Effector CD4-positive, alpha-beta T cell (primary cell): ENCODE results near the gene RBM26.

Experiments used
- DNase-seq: peaks from one replicate; pipeline ENCODE4 v3.0.0-alpha.2; 2020

RBM26 gene

DNA sequence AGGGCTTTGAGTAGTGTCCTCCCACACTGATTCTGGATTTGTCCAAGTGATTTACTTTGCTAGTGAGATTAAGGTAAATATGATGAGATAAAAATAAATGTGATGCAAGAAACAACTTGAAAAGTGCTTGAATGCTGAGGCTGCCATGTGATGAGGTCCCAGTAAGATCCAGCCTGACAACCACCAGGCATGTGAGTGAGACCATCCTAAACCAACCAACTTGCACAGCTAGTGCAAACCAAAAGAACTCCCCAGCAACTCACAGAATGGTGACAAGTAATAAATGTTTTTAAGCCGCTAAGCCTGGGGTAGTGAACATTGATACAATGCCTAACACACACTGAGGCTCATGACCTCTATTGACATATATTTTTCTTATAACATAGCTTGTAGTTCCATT lies 13.3 kb upstream of the RBM26 start:
- DNase-seq, result no peak

DNA sequence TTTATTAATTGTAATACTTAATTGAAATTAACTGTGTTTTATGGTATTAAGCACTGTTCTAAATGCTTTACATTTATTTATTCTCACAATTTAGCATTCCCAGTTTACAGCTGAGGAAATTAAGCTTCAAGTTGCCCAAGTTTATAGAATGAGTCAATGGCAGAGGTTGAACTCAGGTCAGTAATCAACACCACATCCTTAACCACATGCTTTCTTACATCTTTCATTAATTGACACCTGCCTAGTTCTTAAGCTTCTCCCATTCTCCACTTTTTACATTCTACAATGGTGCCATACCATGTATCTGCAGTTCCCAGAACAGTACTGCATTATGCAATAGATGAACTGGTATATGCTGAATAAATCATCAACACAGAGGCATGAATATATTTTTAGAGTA lies 11.7 kb upstream of the RBM26 start:
- DNase-seq, result no peak

DNA sequence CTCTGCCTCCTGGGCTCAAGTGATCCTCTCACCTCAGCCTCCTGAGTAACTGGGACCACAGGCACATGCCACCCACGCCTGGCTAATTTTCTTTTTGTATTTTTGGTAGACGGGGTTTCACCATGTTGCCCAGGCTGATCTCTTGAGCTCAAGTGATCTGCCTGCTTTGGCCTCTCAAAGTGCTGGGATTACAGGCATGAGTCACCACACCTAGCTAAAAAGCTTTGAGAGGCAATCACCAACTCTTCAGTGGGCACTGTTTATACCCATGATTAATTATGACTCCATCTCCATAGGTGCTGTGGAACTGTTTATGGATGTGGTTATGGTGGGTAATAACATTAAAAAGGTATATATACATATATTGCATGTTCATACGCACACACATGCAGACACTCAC lies 7.5 kb upstream of the RBM26 start:
- no peak for DNase-seq

DNA sequence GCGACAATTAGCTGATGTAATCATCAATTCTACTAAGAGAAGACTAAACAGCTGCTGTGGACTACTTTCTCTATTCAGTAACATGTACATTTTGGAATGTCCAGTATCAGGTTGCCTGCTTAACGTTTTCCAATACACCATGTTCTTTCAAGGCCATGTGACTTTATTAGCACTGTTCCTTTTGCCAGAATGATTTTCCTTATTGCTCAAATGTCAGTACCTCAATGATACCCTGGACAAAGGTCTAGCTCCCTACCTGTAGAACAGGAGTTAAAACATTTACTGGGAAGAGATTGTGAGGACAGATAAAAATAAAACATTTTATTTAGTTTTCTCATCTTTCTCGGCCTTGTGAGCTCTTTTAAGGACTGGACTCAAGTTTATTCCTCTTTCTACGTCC lies 3.8 kb upstream of the RBM26 start:
- no peak for DNase-seq

DNA sequence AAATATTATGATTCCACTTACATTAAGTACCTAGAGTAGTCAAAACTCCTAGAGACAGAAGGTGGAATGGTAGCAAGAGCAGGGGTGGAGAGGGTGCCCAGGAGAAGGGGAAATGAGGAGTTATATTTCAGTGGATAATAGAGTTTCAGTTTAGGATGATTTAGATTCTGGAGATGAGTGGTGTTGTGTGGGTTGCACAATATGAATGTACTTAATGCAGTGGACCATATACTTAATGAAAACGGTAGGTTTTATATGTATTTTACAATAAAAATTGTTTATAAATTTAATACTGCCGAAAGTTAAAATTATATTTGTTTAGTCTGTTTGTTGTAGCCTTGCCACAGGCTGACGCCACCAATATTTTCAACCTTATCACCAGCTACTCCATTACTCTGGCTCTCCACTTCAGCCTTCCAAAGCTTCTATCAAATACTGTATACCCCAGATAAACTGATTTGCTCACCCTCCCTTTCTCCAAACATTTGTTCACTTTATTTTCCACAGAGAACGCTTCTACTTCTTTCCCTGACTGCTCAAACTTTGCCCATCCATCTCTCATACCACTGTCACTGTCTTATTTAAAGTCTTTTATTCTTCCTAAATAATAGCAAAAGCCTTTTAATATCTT lies 1.4 kb upstream of the RBM26 start:
- no peak for DNase-seq

DNA sequence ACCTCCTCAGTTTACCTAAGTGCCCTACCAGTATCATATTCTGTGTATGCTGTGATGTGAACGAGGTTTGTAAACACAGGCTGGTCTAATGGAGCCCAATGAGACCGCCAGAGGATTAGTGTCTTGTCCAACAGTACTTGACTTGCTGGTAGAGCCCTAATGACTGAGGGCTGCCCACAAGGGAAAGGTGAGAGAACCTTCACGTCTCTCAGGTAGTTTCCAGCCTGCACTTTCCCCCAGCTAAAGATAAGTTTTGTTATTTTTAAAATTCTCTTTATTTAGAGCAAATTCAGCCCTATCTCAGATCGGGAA lies 498 bp upstream of the RBM26 start:
- no peak for DNase-seq

DNA sequence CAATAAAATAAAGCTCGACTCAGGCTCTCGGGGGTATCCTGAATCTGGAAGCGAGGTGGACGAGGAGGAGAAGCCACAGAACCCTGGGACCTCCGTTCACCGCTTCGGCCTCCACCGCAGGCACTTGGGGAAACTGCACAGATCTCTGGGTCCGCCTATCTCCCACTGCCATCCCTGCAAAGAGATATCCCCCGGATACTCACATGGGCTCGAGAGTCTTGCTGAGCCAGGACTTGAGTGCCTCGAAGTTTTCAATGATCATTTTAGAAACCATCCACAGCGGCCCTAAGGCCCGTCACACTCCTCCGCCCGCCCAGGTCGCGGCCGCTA lies 589 bp downstream of the RBM26 start:
- no peak for DNase-seq

DNA sequence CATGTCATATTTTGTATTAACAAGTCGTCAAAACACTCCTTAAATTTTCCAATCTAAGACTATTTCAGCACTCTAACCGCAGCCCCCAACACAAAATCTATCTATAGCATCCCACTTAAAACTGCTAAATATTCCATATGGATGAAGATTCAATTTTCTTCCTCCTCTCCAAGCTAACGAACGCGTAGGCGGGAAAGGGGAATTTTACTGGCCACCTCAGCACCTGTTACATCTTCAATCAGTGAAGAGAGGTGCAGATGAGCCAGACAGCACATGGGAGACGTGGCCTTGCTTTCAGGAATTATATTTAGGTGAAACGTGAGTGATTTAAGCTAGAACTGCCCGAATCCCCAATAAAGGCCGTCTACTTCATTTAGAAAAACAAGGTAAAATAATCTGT lies 1.1 kb downstream of the RBM26 start:
- no peak for DNase-seq

DNA sequence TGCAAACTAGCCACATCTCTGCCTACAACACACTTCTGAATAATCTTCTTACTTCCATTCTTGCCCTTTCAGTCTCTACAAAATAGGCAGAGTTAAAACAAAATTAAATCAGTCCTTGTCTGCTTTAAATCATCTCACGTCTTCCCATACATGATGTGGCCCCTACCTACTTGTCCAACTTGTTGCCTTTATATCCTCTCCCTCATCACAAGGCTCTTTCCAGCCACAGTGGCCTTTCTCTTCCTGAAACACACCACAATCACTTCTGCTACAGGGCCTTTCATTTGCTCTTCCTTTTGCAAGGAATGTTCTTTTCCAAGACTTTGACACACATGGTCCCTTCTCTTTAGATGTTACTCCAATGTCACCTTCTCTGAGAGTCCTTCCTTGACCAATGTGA lies 1.7 kb downstream of the RBM26 start:
- no peak for DNase-seq

DNA sequence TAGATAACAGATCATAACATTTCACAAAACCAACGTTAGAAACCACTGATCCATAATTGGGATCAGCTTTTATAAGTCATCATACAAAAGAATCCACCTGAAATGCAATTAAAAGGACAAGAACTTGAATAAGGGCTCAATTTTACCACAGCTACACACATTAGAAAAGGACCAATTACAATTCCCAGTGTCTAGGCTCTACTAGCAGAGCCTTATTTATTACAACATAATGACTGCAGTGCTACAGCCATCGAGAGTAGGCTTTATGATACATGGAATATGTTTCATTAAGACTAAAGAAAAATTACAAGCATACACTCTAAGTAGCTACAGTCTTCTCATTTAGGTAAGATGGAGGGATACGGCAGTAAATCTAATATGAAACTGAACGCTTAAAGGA lies 2.9 kb downstream of the RBM26 start:
- DNase-seq, result no peak

DNA sequence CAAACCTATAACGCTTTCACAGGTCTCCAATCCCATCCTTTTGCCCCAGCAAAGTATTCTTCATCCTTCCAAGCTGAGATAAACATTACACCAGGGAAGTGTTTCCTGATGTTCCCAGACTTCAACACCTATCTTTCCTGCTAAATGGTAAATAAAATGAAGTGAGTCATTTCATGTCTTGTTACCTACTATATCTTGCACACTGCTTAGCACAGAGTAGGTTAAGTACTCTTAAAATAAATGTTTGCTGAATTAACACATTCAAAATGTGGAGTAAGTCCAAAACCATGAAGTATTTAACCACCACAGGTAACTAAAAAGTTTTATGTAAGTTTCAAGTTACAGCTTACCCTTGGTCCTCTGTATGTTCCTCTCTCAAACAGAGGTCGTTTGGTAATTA lies 3.4 kb downstream of the RBM26 start:
- no peak for DNase-seq

DNA sequence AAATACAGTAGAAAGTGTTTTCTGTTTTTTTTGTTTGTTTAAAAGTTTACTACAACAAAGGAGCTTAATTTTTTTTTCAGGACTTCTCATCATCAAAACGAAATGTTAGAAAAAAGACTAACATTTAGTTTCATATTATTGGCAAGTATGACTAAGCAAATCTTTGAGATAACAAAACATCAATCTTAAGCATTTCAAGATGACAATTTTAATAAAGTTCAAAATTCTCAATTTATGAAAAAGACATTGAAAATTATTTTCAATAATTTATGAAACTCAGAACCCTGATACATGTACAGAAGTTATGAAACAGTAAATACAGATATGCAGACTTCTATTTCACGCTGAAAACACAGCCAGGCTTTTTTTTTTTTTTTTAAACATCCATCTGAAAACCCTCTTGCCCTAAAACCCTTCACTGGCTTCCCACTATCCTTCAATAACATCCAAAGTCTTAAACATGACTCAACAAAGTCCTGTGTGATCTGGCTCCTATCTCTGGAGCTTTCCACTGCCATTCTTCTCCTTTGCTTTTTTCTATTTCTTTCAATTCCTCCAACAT lies 3.9 kb downstream of the RBM26 start:
- no peak for DNase-seq

DNA sequence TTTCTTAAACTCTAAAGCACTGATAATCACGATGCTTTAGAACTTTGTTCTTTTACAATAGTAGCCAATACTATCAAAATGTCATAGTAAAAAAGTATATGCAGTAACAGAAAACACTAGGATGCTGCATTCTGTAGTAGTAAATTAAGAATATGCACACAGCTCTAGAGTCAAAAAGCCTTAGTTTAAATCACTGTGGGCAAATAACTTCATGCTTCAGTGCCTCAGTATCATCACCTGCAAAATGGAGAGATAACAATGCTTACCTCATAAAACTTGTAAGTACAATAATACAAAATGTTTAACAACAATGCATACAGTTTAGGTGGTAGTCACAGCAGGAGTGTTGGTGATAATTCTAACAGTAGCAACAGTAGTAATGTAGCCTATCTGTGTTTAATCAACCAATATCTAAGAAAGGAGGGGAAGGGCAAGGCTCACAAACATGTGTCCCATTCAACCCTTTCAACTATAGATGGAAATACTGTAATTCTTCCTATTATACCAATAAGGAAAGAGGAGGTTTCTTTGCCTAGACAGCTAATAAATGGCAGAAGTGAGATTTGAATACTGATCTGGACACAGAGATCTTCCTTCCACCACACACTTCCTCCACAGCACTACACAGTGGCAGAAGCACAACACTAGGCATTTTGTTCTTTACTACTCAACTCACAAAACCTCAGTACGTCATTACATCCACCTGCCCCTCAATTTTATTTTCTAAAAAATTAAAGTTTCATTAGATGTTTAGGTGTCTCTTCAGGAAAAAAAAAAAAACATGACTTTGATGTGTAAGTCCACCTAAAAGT lies 4.6 kb downstream of the RBM26 start:
- no peak for DNase-seq

DNA sequence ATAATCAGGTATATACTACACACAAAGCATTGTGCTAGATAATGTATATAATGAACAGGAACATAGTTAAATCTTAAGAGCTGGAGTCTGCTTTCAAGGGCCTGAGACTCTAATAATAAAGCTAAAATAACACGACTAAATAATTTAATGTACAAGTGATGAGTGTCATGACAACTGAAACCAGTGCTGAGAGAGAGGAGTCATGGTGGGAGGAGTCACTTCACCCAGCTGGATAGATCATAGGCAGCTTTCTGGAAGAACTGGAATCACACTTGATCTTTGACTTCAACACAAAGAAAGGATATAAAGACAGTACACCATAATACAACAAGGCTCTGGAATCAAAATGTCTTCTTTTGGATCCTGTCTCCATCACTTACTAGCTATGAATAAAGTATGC lies 7.1 kb downstream of the RBM26 start:
- no peak for DNase-seq

DNA sequence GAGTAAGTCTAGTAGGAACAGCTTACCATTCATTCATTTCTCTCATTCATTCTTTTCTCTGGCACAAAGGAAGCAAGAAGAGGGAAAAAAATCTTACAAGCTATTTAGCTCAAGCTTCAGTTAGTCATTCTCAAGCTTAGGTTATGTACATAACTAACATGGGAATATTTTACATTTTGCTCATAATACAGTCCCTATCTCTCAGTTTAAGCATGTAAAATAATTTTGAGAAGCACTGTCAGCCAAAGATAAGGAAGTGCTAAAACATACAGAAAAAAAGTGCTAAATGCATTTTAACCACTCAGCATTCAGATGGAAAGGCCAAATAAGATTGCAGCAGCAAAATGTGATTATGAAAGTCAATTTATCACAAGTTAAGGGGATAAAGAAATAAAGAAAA lies 7.9 kb downstream of the RBM26 start:
- DNase-seq, result no peak

DNA sequence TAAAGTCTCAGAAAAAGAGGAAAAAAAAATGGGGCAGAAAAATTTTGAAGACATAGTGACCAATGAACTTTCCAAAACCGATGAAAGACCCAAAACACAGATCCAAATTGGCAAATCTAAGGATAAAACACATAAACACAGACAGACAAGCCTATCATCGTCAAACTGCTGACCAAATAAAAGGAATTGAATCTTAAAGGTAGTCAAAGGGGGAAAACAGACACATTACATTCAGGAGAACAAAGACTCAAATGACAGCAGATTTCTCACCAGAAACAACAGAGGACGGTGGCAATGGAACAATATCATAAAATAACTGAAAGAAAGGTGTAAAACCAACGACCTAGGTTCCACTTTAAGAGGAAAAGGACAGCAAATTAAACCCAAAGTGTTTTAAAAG lies 10.2 kb downstream of the RBM26 start:
- DNase-seq, result no peak

DNA sequence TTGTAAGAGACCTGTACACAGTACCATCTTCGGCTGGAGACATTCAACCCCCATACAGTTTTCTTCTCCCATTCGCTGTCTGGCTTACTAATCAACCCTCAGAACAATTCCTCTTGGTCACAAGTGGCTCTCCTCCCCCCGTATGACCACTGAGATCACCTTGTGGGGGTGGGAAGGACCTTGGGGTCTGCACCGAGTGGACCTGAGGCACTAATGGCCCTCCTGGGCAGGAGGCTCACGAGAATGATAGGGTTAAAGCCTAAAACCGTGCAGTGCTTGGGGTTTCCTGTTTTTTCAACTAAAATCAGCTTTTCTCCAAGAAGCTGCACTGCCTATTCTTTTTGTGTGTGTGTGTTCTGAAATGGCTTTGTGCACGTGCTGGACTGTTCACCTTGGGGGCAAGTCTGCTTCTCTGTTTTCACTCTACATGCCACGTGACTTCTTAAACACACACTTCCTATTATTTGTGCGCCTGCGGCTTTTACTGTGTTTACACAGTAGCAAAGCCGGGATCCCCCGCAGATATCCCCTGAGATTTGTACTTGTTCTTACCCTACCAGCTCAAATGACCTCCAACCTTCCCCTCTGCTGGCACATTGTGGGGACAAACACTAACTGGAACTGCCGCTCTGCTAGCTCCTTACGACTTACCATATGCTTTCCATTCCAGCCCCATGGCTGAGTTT lies 12.3 kb downstream of the RBM26 start:
- no peak for DNase-seq

DNA sequence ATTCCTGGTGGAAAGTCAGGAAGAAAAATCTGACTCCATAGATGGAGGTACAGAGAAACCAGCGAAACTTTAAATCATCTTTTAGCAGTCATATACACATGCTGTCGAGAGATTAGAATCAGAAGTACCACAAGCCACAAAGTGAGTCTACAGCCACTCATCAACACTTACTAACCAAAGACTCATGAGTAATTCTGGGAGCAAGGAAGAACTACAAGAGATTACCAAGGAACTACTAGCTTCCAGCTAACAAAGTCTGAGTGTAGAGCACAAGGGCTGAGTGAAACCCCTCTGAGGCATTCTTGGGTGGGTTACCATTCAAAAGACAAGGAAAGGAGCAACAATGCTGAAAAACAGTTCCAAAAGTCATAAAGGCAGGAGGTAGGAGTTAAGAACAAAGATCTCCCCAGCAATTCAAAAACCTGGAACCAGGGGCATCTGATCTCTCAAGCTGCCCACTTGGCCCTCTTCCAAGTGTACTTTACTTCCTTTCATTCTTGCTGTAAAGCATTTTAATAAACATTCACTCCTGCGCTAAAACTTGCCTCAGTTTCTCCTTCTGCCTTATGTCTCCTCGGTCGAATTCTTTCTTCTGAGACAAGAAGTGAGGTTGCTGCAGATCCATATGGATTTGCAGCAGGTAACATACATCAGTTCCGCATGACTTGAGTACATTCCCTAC lies 13.0 kb downstream of the RBM26 start:
- no peak for DNase-seq

DNA sequence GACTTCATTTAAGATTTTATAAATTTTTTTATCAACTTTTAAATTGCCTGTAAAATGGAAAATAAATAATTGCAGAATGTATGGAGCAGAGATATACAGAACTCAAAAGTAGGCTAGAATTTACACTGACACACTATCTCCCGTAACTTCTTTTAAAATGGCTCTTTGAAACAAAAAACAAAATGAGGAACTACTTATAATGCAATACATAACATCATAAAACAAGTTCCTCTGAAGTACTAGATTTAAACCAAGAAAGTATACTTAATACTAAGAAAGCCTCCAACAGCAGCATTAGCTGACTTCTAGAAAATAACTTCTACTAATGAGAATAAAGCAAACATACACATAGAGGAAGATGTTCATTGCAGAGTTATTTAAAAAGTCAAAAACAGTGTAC lies 17.0 kb downstream of the RBM26 start:
- DNase-seq, result no peak

DNA sequence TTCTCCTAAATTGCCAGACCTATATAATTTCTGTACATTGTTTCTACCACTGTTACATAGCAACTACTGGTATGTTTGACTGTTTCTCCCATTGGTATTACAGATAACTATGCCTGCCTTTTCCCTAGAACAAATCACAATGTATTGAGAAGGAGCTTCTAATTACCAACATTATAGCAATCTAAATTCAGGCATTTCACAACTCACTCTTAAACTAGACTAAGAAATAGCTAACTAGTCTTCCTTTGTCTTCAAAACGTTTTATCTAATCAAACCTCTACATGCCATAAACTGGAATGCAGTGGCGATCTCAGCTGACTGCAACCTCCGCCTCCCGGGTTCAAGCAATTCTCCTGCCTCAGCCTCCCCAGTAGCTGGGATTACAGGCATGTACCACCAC lies 18.2 kb downstream of the RBM26 start:
- no peak for DNase-seq

DNA sequence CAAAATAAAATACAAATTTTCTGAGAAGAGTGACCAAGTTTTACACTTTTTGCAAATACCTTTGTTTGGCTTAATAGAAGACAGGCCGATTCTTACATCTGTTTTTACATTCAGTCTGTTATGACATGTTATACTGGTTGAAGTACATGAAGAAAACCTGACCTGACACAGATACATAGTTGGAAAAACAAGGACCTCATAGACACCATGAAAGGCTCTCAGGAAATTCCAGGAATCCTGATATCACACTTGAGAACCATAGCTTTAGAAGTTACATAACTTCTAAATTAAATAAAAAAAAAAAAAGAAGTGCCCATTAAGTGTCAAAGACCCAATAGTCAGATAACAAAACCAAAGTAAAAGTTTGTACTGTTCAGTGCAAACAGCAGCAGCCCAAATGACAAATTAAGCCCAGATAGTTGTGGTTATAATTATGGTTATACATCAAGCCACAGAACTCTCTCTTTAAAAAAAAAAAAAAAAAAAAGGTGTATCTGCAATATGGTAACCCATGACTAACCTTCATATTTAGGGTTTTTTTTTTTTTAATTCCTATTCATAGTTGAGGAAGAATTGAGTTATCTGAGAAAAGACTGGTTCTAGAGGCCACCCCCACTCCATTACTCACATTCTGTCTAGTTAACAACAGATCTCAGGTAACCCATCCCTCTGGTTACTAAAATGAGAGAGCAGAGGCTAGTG lies 19.8 kb downstream of the RBM26 start:
- no peak for DNase-seq

DNA sequence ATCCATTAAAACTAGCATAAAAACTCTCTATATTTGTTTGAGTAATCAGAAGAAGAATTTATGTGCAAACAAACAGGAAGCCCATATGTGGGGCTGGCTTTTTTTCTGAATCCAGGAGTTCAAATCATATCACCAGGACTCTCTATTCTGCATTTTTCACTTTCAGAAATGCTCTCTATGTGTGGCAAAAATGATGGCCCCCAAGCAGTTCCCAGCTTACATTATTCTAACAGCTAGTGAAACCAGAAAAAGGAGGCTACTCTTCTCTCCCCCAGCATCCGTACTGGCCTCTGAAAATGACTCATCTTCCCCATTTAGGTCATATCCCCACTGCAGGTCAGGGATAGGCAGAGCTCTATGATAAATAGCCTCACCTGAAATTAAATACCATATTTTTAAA lies 20.4 kb downstream of the RBM26 start:
- no peak for DNase-seq

DNA sequence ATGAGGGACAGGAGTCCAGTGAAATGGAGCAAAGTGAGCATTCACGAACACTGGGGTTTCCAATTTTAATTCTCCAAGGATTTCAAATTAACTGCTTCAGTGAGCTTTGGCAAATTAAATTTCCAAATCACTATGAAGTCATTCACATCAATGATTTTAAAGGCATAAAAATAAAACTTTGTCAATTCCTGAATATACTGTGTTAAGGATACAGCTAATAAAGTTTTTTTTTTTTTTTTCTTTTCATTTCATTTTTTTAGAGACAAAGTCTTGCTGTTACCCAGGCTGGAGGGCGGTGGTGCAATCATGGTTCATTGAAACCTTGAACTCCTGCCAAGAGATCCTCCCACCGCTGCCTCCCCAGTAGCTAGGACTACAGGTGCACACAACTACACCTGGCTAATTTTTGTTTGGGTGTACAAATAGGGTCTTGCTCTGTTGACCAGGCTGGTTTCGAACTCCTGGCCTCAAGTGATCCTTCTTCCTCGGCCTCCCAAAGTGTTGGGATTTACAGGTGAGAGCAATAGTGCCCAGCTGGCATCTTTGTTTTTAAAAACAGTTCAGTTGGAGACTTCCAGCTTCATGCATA lies 21.9 kb downstream of the RBM26 start:
- DNase-seq, result no peak
